Erythroblast (primary cell): ENCODE results near the gene SEZ6L.

Experiments used
- GATA1 ChIP-seq: IDR thresholded peaks from 2 replicates; pipeline ENCODE4 v1.6.1; 2011; ENCODE audit warnings: low read depth, mild to moderate bottlenecking, control low read depth, low read length, moderate library complexity
- POLR2A ChIP-seq: IDR thresholded peaks from 2 replicates; pipeline ENCODE4 v1.6.1; 2011; ENCODE audit warnings: mild to moderate bottlenecking, low read length

- TF ChIP-seq POLR2A, result no peak
- TF ChIP-seq GATA1, result no peak
Observed at GRCh38 chr22:26141831-26142230, 27.4 kb upstream of the SEZ6L start.
